GM19351 (cell line): ENCODE results near the gene SLC26A8.
A peak's percentile ranks its signal among the peaks of the same experiment; 100 is the strongest.
"Not testable (repeated sequence)": the region's sequence is repeated elsewhere in the genome, so short reads cannot be mapped to it uniquely, and the experiment has no call there.

Source experiments
- ATAC-seq: cut with Tn5 transposase; IDR thresholded peaks from one replicate; pipeline ENCODE4 v1.9.1; 2021; ENCODE audit warnings: mild to moderate bottlenecking, moderate library complexity; ENCODE audit not compliant: unreplicated experiment

SLC26A8 gene

DNA sequence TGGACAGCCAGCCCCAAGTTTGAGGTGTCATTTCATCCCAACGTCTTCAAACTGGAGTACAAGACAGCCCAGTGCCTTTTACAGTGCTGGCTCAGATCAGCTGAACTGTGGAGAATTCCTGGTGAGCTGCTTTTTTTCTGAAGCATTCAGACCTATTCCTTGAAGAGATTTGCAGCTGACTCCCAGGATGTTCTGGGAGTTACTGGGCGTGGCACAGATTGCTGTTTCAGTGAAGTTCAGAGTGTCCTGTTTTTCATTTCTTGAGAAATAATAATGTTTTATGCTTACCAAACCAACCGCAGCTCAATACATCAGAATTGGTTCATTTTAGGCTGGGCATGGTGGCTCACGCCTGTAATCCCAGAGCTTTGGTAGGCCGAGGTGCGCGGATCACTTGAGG lies 70.1 kb downstream of the SLC26A8 start:
- ATAC-seq = no peak

DNA sequence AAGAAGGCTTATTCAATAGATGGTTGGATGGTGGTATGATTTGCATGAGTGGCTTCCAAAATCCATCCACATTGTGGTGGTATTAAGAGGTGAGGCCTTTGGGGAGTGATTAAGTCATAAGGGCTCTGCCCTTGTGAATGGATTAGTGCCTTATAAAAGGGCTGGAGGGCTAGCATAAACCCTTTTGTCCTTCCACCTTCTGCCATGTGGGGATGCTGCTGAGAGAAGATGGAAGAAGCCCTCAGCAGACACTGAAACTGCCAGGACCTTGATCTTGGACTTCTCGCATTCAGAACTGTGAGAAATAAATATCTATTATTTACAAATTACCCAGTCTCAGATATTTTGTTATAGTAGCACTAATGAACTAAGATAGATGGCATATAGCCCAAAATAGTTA lies 75.7 kb downstream of the SLC26A8 start:
- ATAC-seq = no peak

DNA sequence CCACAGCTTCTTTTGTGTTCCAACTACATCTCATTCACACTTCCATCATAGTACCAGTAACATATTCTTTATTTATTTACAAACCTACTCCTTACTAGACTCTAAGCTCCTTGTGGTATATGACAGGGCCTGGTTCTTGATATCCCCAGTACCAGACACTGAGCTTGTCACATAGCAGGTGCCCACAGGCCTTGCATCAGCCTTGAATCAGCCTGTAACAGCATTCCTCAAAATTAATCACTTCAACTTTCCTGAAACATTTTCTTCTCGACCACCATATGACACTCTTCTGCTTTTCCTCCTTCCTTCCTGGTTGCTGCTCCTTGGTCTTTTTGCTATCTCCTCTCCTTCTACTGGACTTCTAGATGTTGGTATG lies 78.8 kb downstream of the SLC26A8 start:
- no peak for ATAC-seq

DNA sequence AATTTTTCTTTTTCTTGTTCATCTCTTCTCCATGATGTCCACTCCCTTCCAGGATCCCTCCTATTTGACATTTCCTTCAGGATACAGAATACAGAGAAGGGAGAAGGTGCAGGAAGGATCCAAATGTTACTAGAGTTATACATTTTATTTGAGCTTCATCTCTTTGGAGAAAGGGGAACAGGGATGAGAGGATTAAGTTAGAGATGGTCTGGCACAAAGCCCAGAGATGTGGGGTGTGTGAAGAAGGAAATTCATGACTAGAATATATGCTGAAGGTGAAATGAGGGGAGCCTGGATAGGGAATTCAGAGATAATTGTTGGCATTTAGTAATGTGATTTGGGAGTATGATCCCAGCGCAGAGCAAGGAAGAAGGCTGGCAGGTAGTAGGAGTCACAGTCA lies 81.1 kb downstream of the SLC26A8 start:
- ATAC-seq = no peak

DNA sequence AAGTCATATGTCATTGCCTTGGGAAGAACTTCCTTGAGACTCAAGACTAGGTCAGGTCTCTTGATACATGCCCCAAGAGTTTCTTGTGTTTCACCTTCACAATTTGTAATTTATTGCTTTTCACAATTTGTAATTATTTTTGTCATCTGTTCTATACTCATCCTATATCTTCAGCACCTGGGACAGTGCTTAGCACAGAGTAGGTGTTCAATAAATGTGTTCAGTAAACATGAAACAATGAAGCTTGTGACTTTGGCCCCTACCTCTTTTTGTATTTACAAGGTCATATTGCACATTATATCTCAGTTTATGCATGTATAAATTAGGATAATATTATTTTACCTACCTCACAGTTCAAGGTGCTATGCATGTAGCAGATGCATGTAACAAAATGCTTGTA lies 82.1 kb downstream of the SLC26A8 start:
- no peak for ATAC-seq

DNA sequence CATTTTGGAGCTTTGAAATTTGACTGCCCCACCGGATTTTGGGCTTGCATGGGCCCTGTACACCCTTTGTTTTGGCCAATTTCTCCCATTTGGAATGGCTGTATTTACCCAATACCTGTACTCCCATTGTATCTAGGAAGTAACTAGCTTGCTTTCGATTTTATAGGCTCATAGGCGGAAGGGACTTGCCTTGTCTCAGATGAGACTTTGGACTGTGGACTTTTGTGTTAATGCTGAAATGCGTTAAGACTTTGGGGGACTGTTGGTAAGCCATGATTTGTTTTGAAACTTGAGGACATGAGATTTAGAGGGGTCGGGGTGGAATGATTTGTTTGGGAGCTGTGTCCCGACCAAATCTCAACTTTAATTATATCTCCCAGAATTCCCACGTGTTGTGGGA lies 83.3 kb downstream of the SLC26A8 start:
- not testable (repeated sequence) for ATAC-seq

DNA sequence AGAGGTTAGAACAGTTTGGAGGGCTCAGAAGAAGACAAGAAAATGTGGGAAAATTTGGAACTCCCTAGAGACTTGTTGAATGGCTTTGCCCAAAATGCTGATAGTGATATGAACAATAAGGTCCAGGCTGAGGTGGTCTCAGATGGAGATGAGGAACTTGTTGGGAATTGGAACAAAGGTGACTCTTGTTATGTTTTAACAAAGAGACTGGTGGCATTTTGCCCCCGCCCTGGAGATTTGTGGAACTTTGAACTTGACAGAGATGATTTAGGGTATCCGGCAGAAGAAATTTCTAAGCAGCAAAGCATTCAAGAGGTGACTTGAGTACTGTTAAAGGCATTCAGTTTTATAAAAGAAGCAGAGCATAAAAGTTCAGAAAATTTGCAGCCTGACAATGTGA lies 84.4 kb downstream of the SLC26A8 start:
- ATAC-seq = not testable (repeated sequence)

DNA sequence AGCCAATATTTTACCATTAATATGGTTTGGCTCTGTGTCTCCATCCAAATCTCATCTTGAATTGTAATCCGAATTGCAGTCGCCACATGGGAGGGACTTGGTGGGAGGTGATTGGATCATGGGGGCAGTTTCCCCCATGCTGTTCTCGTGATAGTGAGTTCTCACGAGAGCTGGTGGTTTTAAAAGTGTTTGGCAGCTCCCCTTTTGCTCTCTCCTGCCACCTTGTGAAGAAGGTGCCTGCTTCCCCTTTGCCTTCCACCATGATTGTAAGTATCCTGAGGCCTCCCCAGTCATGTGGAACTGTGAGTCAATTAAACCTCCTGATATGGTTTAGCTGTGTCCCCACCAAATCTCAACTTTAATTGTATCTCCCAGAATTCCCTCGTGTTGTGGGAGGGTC lies 85.2 kb downstream of the SLC26A8 start:
- not testable (repeated sequence) for ATAC-seq

DNA sequence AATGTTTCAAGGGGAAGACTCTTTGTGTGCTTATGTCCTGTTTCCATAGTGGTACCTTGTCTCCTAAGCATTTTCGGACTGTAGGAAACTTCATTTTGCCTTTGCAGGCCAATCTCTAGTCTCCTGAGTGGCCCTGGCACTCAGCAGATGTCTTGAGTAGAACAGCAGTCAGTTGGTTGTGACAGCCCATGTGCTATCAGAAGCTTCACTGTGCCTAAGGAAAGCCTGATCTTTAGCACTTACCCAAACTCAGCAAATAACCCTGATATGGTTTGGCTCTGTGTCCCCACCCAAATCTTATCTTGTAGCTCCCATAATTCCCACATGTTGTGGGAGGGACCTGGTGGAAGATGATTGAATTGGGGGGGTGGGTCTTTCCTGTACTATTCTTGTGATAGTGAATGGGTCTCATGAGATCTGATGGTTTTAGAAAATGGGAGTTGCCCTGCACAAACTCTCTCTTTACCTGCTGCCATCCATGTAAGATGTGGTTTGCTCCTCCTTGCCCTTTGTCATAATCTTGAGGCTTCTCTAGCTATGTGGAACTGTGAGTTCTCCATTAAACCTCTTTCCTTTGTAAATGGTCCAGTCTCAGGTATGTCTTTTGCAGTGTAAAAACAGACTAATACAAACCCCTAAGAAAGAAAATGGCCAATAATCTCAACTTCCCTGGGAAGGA lies 87.6 kb downstream of the SLC26A8 start:
- no peak for ATAC-seq

DNA sequence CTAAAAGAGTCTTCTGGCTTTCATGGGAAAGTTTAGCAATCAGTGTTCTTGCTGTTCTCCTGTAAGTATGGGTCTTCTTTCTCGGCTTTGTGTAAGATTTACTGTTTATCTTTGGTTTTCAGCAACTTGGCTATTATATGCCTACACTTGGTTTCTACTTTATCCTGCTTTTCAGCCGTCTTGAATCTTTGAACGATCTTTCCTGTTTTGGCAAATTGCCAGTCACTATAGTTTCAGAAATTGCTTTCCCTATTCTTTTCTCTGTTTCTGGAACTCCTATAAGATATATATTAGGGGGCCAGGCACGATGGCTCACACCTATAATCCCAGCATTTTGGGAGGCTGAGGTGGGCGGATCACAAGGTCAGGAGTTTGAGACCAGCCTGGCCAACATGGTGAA lies 89.0 kb downstream of the SLC26A8 start:
- ATAC-seq = no peak

DNA sequence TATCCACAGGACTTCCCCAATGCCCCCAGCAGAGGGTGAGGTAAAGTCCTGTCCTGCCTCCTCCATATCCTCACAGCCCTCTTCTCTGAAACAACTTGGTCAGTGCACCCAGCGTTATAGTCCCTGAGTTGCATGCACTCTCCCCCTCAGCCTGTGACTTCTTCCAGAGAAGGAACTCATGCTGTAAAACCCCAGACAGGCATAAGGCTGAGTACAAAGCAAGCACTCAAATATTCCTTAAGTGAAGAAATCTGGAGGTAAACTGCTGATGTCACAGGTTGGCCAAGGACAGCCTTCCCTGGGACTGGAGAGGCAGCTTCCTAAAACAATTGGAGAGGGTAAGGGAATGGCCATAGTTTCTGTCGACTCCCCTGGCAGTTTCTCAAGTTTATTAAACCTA lies 90.6 kb downstream of the SLC26A8 start:
- no peak for ATAC-seq

DNA sequence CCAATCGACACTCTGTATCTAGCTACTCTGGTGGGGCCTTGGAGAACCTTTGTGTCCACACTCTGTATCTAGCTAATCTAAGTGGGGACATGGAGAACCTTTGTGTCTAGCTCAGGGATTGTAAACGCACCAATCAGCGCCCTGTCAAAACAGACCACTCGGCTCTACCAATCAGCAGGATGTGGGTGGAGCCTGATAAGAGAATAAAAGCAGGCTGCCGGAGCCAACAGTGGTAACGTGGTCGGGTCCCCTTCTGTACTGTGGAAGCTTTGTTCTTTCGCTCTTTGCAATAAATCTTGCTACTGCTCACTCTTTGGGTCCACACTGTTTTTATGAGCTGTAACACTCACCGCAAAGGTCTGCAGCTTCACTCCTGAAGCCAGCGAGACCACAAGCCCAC lies 92.6 kb downstream of the SLC26A8 start:
- not testable (repeated sequence) for ATAC-seq

DNA sequence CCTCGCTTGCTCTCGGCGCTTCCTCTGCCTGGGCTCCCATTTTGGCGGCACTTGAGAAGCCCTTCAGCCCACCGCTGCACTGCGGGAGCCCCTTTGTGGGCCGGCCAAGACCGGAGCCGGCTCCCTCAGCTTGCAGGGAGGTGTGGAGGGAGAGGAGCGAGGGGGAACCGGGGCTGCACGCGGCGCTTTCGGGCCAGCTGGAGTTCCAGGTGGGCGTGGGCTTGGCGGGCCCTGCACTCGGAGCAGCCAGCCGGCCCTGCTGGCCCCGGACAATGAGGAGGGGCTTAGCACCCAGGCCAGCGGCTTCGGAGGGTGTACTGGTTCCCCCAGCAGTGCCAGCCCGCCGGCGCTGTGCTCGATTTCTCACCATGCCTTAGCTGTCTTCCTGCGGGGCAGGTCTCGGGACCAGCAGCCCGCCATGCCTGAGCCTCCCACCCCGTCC lies 93.3 kb downstream of the SLC26A8 start:
- no peak for ATAC-seq

DNA sequence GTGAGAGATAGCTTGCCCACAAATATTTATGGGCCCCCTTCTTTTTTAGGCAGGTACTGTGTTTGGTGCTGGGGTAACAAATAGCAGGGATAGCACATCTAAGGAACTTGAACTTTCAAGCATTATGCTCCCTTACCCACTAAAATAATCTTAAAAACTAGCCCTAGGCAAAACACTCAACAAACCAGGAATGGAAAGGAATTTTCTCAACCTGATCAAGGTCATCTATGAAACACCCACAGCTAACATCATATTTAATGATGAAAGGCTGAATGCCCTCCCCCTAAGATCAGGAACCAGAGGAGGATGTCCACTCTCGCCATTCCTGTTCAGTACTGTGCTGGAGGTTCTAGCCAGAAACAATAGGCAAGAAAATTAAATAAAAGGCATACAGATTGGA lies 94.8 kb downstream of the SLC26A8 start:
- no peak for ATAC-seq

DNA sequence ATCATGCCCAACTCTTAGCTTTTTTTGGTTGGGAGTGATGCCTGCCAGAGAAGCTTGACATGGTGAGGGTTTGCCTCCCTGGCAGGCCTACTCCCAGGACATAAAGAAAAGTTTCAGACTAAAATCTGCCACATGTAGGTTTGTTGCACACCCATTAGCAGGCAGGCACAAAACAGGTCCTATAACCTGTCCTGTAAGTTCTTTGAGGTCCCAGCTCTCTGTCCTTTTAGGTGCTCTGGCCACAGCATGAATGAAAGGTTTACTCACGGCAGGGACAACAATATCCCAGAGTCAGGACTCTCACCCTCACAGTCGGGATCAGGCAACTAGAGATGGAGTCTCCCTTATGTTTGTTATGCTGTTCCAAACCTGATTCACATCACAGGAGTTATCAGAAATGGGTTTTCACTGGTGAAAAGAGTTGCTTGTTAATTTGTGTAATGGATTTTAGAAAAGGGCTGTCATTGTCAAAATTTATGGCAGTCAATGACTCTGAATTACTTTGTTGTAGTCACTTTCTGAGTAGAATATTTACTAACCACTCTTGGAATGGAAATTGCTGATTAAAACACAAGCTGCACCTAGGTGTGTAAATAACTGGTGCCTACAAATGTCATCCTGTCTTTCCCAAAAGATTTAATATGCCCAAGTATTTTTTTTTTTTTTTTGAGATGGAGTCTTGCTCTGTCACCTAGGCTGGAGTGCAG lies 97.8 kb downstream of the SLC26A8 start:
- ATAC-seq = no peak

DNA sequence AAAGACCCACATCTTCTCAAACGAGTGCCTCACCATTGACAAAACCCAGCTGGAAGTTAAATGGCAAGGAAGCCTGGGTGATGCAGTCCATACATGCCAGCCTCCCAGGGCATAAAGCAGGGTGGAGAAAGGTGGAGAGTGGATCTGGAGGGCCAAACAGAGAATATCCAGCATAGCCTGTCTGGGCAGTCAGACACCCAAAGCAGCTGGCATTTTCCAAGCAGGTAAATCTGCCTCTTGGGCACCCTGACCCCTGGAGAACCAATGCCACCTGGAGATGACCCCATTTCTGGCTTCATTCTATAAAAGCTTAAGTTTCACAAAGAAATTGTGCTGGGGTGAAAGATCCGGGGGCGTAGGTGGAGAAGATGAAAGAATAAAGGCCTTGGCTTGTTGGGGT lies 98.5 kb downstream of the SLC26A8 start:
- no peak for ATAC-seq

DNA sequence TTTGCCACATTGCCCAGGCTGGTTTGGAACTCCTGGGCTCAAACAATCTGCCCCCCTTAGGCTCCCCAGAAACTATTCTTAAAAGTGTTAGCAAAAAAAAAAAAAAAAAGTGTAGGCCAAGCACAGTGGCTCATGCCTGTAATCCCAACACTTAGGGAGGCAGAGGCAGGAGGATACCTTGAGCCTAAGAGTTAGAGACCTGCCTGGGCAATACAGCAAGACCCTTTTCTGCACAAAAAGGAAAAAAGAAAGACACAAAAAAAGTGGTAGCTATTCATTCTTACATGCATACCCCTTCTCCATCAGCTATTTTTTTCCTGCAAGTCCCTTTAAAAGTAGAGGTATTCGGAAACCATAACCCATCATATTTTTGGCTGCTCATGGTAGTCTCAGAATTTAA lies 100.3 kb downstream of the SLC26A8 start:
- ATAC-seq = no peak

DNA sequence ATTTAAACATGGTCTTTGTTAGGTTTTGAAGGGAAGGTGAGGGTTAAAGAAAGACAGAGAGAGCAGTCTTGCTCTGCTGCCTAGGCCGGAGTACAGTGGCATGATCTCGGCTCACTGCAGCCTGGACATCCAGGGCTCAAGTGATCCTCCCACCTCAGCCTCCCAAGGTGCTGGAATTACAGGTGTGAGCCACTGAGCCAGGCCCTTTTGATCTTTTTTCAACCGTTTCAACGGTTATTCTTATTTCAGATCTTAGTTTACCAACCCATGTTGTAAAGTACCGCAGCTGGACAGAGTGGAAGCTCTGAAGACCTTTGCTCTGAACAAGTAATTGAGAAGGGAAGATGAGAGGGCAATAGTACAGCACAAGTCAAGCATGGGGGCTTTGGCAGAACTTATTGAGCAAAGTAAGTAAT lies 102.3 kb downstream of the SLC26A8 start:
- no peak for ATAC-seq

DNA sequence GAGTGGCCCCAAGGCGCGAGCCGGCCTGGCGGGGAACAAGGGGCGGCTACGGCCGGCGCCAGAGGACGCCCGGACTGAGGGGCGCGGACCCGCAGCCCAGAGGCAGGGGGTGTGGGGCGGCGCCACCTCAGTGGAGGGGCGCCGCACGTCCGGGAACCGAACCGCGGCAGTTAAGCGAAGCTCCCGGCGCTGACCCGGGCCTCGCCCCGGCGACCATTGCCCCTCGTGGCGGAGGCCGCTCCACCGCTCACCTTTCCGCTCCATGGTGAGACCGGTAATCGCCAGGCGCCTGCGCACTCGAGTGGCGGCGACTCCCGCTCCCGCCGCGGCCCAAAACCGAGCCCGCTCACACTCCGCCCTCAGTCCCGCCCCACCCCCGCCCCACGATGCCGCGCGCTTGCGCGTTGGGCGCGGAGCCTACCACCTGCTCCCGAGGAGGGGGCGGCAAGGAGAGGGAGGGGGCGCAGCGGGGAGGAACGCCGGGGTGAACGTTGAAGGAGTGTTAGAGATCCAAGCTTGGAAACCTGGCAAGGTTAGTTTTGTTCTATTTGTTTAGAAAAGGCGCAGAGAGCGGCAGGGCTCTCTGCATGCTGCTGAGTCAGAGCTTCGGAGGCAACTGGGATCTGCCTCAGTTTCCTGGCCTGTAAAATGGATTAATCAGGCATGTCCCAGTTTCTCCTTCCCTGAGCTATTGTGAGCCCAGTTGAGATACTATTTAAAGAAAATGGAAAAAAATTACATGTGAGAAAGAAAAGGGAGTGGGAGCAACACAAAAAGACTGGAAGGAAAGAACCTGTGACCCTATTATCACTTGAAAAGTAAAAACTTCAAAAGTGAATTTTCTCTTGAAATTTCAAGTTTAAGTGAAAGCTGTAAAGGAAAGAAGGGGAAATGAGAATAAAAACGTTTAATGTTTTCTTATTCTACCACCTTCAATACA lies 103.4 kb downstream of the SLC26A8 start, which contains the start of gene SRPK1:
TSS of gene SRPK1 (minus strand) at position 306 of the 940 bp plus-strand sequence. CDS start at position 264, 42 bp downstream.
- ATAC-seq = peak; percentile 77

DNA sequence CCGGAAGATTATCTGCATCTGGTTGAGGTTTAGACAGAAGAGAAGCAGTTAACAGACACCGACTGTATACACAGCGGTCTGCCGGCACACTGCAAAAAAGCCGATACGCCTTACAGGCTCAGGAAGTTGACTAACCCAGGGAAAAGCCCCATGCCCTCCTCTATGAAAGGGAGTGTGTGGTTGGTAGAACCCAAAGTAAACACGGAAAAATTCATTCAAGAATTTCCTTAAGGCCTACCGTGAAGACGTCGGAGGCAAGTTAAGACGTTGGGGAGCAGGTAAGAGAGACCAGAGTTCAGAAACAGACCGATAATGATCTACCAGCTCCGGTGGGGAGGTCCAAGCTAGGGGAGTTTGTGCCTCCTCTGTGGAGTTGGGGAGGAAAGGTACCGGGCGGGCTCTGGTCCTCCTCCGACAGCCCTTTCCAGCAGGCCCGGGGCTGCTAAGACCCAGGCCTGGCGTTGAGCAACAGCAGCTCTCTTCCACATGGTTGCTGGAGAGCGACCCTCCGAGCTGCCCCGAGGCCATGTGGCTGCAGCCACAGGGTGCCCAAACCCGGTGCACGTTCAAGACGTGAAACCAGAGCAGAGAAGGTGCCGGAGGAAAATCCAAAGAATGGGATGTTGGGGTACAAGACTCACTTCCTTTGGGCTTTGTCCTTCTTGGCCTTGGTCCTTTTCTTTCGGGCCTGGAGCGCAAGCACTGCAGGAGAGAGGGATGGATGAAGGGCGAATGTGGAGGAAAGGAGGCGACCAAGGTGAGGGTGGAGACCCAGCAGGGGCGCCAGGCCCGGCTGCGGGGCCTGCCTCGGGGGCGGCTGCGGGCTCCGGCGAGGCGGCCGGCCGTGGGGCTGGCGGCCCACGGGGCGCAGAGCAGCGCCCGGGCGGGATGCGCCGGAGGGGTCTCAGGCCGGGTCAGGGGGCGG lies 104.4 kb downstream of the SLC26A8 start:
- peak; percentile 14 for ATAC-seq
